Right lobe of liver (tissue), 6 donors: Measurements from ENCODE around the gene GNPTAB. TPM values are rescaled to one million over a fixed set of nuclear protein-coding genes. Genes with fewer than 3 reads are reported as not detected.
"Not testable (repeated sequence)": the region's sequence is repeated elsewhere in the genome, so short reads cannot be mapped to it uniquely, and the experiment has no call there.

Experiments used
- ATAC-seq, 4 donors: fragments of 200-7000 bp; cut with Tn5 transposase; one replicate each; pipeline ENCODE4 v1.9.1; 2020; ENCODE audit warnings: mild to moderate bottlenecking in 4 of 4, moderate library complexity in 4 of 4
- DNase-seq, 3 donors: peaks; one replicate each; pipeline ENCODE4 v3.0.0-alpha.2; 2020
- H3K27ac ChIP-seq, 3 donors: fragments of 200-600 bp; one replicate each; pipeline ENCODE4 v1.8.0; 2022
- H3K27me3 ChIP-seq, 2 donors: fragments of 200-600 bp; one replicate each; pipeline ENCODE4 v1.8.0; 2022
- H3K36me3 ChIP-seq, 4 donors: fragments of 200-600 bp; sonication (generic) in 1 of 4; one replicate each; pipeline versions ENCODE4 v1.5.1 to v1.8.0; 2017 to 2022; ENCODE audit warnings: control low read depth in 1 of 4
- H3K4me1 ChIP-seq, 4 donors: fragments of 200-600 bp; sonication (generic) in 1 of 4; one replicate each; pipeline versions ENCODE4 v1.5.1 to v1.8.0; 2017 to 2022; ENCODE audit warnings: control low read depth in 1 of 4
- H3K4me3 ChIP-seq, 3 donors: fragments of 200-600 bp; one replicate each; pipeline ENCODE4 v1.8.0; 2022
- H3K9me3 ChIP-seq, 4 donors: fragments of 200-600 bp; sonication (generic) in 1 of 4; one replicate each; pipeline versions ENCODE4 v1.5.1 to v1.8.0; 2017 to 2022; ENCODE audit warnings: control low read depth in 1 of 4
- CTCF ChIP-seq, 4 donors: fragments of 200-600 bp in 3 of 4; fragments of 450-650 bp in 1 of 4; IDR thresholded peaks; one replicate each; pipeline versions ENCODE4 v1.5.1 to v1.8.0; 2016 to 2022; ENCODE audit warnings: antibody characterized with exemption in 4 of 4, mild to moderate bottlenecking in 2 of 4
- POLR2A ChIP-seq: fragments of 450-650 bp; IDR thresholded peaks from one replicate; pipeline ENCODE4 v1.6.1; 2017; ENCODE audit warnings: antibody characterized with exemption, mild to moderate bottlenecking
- WGBS: methylation state at CpG from one replicate; pipeline ENCODE4 v1.1.6; 2018; ENCODE audit warnings: low coverage, low lambda C conversion rate; ENCODE audit not compliant: insufficient coverage; ENCODE audit errors: missing lambda C conversion rate; 5-methylcytosine and 5-hydroxymethylcytosine counted together
- intact Hi-C, 2 donors: fragments of 100-400 bp; cut with DNase I; formaldehyde crosslinking; loops; one replicate each; pipeline versions ENCODE4 v1.11.2 to v1.14.1; 2022
- total RNA-seq, 6 experiments: library from RNA; depleted of rRNA in 2 of 6; stranded (reverse); fragments of >200 nt in 2 of 6; fragmentation: NEBNext Ultra II Directional in 3 of 6; extraction: Animal tissue kit (Norgen Biotek cat#: 25700) in 3 of 6; gene quantifications; one replicate each; pipeline versions ENCODE4 v1.1.0 to v1.2.4, GENCODE V29; 2016 to 2023
- donor health status: DM: no; HTN: yes; CAD: no.
- donor health status: DM: no; HTN: no; CAD: no.
- donor health status: DM: no; HTN: no; CAD: no.
- donor health status: DM: no; HTN: yes; CAD: no.
- donor health status: DM: no; HTN: yes; CAD: no.

GNPTAB gene
- total RNA-seq, 6 experiments from 2014 or later = 8.8 to 17.4 (median 14.1) TPM

DNA sequence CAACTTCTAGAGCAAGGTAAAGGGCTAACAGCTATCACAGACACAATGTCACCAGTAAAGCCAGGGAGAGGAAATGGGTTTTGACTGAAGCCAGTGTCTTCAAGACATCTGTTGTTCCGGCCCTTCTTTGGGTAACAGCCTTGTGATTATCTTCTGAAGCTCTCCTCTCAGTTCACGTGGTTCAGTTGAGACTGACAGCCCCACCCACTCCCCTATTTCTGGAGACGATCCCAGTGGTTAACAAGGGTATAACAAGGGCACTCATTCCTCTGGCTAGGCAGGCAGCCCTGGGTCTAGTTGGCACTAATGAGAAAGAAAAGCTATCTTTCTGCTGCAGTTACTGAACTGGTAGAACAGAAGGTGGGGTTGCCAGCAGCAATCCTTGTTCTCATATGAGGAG is 6.9 kb downstream of the GNPTAB start:
- 31% methylated on average over 3 of the region's 3 CpGs for WGBS
- Histone ChIP-seq H3K4me1 (no peaks in the 10 kb centered on the region), H3K9me3 (no peaks in the 10 kb centered on the region), H3K4me3 (no peak overlapping the region), H3K27me3 (no peaks in the 10 kb centered on the region), H3K36me3 (no peaks in the 10 kb centered on the region), H3K27ac (no peak overlapping the region)
- ATAC-seq = peak; percentile 58 to 72 (median 62)
- TF ChIP-seq CTCF (IDR thresholded peaks at IDR 0.05) (peak in 1 of 4 donors; percentile 11), POLR2A (no peak)
- intact Hi-C loops = no loop called here
- DNase-seq = no peak

- Histone ChIP-seq H3K27me3 (no peaks in the 10 kb centered on the region), H3K9me3 (no peaks in the 10 kb centered on the region), H3K27ac (no peak overlapping the region), H3K36me3 (no peaks in the 10 kb centered on the region), H3K4me1 (no peaks in the 10 kb centered on the region), H3K4me3 (no peak overlapping the region)
- no peak for TF ChIP-seq POLR2A
- TF ChIP-seq CTCF (IDR thresholded peaks at IDR 0.05) = no peak
- ATAC-seq (no peak), DNase-seq (no peak)
- intact Hi-C loops = no loop called here
- 91% methylated on average over 4 of the region's 4 CpGs for WGBS
Measured at GRCh38 chr12:101823039-101823438, 7.7 kb downstream of the GNPTAB start.

DNA sequence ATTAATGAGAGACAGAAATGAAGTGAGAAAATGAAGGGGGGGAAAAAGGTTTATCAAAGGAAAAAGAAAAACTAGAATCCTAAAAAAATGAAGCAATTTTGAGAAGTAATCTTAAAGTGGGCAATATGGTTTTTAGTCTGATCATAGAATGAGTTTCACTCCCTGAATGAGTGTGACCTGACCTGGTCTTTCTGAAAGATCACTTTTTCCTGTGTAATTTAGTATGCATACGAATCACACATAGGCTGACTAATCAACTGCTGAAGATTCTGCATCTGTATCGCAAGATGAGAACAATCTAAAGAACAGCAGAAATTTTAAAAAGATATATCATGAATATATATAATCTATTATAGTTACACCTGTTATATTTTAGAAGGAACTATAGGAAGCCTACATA is 11.3 kb downstream of the GNPTAB start:
- DNase-seq = no peak
- H3K9me3 ChIP-seq = no peaks in the 10 kb centered on the region
- 91% methylated on average over 2 of the region's 2 CpGs for WGBS
- H3K27ac ChIP-seq = no peak overlapping the region
- no peak for ATAC-seq
- H3K27me3 ChIP-seq = no peaks in the 10 kb centered on the region
- no peaks in the 10 kb centered on the region for H3K36me3 ChIP-seq
- intact Hi-C loops = no loop called here
- TF ChIP-seq CTCF (IDR thresholded peaks at IDR 0.05) = no peak
- no peak for TF ChIP-seq POLR2A
- H3K4me3 ChIP-seq = no peak overlapping the region
- H3K4me1 ChIP-seq = no peaks in the 10 kb centered on the region

- ATAC-seq, H3K27ac ChIP-seq, DNase-seq, H3K4me3 ChIP-seq, H3K36me3 ChIP-seq, H3K4me1 ChIP-seq, H3K9me3 ChIP-seq, H3K27me3 ChIP-seq, intact Hi-C loops: not testable (repeated sequence)
- WGBS = 85% methylated on average over 3 of the region's 4 CpGs
Measured at GRCh38 chr12:101818689-101819088, 12.1 kb downstream of the GNPTAB start.

- TF ChIP-seq CTCF (IDR thresholded peaks at IDR 0.05) (no peak), POLR2A (no peak)
- intact Hi-C loops = no loop called here
- no peak overlapping the region for H3K27ac ChIP-seq
- peaks cover 0 to 6% (median 0%) of the 10 kb centered on the region in 4 donors for H3K4me1 ChIP-seq
- ATAC-seq = no peak
- H3K4me3 ChIP-seq = no peak overlapping the region
- no peaks in the 10 kb centered on the region for H3K9me3 ChIP-seq
- 92% methylated on average over 2 of the region's 2 CpGs for WGBS
- no peaks in the 10 kb centered on the region for H3K36me3 ChIP-seq
- DNase-seq = no peak
- H3K27me3 ChIP-seq = no peaks in the 10 kb centered on the region
Measured at GRCh38 chr12:101813117-101813516, 17.6 kb downstream of the GNPTAB start.

DNA sequence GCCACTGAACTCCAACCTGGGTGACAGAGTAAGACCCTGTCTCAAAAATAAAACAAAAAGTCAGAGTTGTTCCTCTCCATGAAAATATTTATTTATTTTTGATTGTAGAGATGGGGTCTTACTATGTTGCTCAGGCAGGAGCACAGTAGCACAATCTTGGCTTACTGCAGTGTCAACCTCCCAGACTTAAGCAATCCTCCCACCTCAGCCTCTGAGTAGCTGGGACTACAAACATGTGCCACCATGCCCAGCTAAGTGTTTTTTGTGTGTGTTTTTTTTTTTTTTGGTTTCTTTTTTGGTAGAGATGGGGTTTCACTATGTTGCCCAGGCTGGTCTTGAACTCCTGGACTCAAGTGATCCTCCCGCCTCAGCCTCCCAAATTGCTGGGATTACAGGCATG is 18.0 kb downstream of the GNPTAB start:
- DNase-seq, H3K9me3 ChIP-seq, H3K4me1 ChIP-seq, H3K27ac ChIP-seq, H3K36me3 ChIP-seq, H3K27me3 ChIP-seq, intact Hi-C loops, H3K4me3 ChIP-seq, ATAC-seq: not testable (repeated sequence)
- WGBS = 100% methylated on average over 1 of the region's 1 CpG

DNA sequence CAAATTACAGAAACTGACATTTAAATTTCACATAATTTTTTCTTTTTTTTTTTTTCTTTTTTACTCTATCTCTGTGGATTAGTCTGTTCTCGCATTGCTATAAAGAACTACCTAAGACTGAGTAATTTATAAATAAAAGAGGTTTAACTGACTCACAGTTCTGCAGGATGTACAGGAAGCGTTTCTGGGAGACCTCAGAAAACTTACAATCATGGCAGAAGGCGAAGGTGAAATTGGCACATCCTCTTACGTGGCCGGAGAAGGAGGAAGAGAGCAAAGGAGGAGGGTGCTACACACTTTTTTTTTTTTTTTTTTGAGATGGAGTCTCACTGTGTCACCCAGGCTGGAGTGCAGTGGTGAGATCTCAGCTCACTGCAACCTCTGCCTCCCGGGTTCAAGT is 19.4 kb downstream of the GNPTAB start:
- WGBS = 89% methylated on average over 2 of the region's 6 CpGs
- not testable (repeated sequence) for H3K36me3 ChIP-seq, H3K4me3 ChIP-seq

More for the DNA sequence above, 19.4 kb downstream of the GNPTAB start:
- ATAC-seq, intact Hi-C loops, H3K27ac ChIP-seq, DNase-seq, H3K4me1 ChIP-seq, H3K9me3 ChIP-seq, H3K27me3 ChIP-seq: not testable (repeated sequence)
